DOHH2 (cell line): ENCODE measurements around the gene CAPN11.

Source experiments
- EZH2phosphoT487 ChIP-seq: fragments of 200-600 bp; sonication (generic); IDR thresholded peaks from 2 replicates; pipeline ENCODE4 v1.6.1; 2017; ENCODE audit warnings: borderline replicate concordance, mild to moderate bottlenecking, antibody characterized with exemption, low read length, moderate library complexity, mixed read lengths
- TF ChIP-seq, protein P1 (sequence below): fragments of 200-600 bp; sonication (generic); IDR thresholded peaks from one replicate; pipeline ENCODE4 v1.5.1; 2014; ENCODE audit warnings: antibody characterized with exemption, mild to moderate bottlenecking, low read depth, low read length; ENCODE audit not compliant: poor library complexity, severe bottlenecking

- TF ChIP-seq EZH2phosphoT487: no peak
- TF ChIP-seq, protein P1, sequence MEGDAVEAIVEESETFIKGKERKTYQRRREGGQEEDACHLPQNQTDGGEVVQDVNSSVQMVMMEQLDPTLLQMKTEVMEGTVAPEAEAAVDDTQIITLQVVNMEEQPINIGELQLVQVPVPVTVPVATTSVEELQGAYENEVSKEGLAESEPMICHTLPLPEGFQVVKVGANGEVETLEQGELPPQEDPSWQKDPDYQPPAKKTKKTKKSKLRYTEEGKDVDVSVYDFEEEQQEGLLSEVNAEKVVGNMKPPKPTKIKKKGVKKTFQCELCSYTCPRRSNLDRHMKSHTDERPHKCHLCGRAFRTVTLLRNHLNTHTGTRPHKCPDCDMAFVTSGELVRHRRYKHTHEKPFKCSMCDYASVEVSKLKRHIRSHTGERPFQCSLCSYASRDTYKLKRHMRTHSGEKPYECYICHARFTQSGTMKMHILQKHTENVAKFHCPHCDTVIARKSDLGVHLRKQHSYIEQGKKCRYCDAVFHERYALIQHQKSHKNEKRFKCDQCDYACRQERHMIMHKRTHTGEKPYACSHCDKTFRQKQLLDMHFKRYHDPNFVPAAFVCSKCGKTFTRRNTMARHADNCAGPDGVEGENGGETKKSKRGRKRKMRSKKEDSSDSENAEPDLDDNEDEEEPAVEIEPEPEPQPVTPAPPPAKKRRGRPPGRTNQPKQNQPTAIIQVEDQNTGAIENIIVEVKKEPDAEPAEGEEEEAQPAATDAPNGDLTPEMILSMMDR: no peak
Observed at GRCh38 chr6:44166116-44166515, 7.5 kb downstream of the CAPN11 start.
